GM12873 (cell line): Measurements from ENCODE around the gene ITIH3.

Experiments
- CTCF ChIP-seq: IDR thresholded peaks from 2 replicates; pipeline ENCODE4 v1.5.1; 2012; ENCODE audit warnings: low read depth, mild to moderate bottlenecking, moderate library complexity, low read length, control low read depth; ENCODE audit not compliant: insufficient read depth; ENCODE audit errors: missing control alignments

ITIH3 gene

GRCh38 chr3:52838561-52839267, 44.1 kb downstream of the ITIH3 start:
- no peak for TF ChIP-seq CTCF

- no peak for TF ChIP-seq CTCF
These were observed 44.6 kb downstream of the ITIH3 start for GRCh38 chr3:52839268-52839575.

- no peak for TF ChIP-seq CTCF
These were observed 45.4 kb downstream of the ITIH3 start for GRCh38 chr3:52839892-52840545.

- no peak for TF ChIP-seq CTCF
These were observed 46.8 kb downstream of the ITIH3 start for GRCh38 chr3:52841211-52841980.

GRCh38 chr3:52841981-52842340, 47.4 kb downstream of the ITIH3 start:
- no peak for TF ChIP-seq CTCF

- TF ChIP-seq CTCF, result no peak
These were observed 47.8 kb downstream of the ITIH3 start for GRCh38 chr3:52842424-52842823.

GRCh38 chr3:52843108-52843865, 48.7 kb downstream of the ITIH3 start:
- no peak for TF ChIP-seq CTCF
